Non-pigmented ciliary epithelial cell (primary cell): ENCODE results near the gene PHKG2.
"Not testable (repeated sequence)": the region's sequence is repeated elsewhere in the genome, so short reads cannot be mapped to it uniquely, and the experiment has no call there.

ENCODE experiments used
- DNase-seq: peaks from one replicate; pipeline ENCODE4 v3.0.0-alpha.2; 2010; ENCODE audit warnings: low read depth

PHKG2 gene, protein sequence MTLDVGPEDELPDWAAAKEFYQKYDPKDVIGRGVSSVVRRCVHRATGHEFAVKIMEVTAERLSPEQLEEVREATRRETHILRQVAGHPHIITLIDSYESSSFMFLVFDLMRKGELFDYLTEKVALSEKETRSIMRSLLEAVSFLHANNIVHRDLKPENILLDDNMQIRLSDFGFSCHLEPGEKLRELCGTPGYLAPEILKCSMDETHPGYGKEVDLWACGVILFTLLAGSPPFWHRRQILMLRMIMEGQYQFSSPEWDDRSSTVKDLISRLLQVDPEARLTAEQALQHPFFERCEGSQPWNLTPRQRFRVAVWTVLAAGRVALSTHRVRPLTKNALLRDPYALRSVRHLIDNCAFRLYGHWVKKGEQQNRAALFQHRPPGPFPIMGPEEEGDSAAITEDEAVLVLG

GRCh38 chr16:30747799-30748633 lies at the start of gene PHKG2:
Gene PHKG2, plus strand, starts transcription at chr16:30748425. Its CDS starts 396 bp downstream, at chr16:30748821.
- peak; percentile 94 for DNase-seq

GRCh38 chr16:30698816-30699614 lies 49.2 kb upstream of the PHKG2 start, which contains the start of gene SRCAP:
Gene SRCAP, plus strand, starts transcription at chr16:30699171. Its CDS starts 1,654 bp downstream, at chr16:30700825.
- DNase-seq = peak; percentile 24

- DNase-seq = no peak
Measured at GRCh38 chr16:30699615-30700099, 48.6 kb upstream of the PHKG2 start.

- no peak for DNase-seq
Measured at GRCh38 chr16:30700491-30700890, 47.7 kb upstream of the PHKG2 start.

GRCh38 chr16:30700971-30701370 lies 47.3 kb upstream of the PHKG2 start:
- no peak for DNase-seq

GRCh38 chr16:30703071-30703470 lies 45.2 kb upstream of the PHKG2 start:
- DNase-seq = not testable (repeated sequence)

GRCh38 chr16:30703971-30704370 lies 44.3 kb upstream of the PHKG2 start:
- DNase-seq = no peak

GRCh38 chr16:30706046-30706445 lies 42.2 kb upstream of the PHKG2 start:
- no peak for DNase-seq

GRCh38 chr16:30710971-30711370 lies 37.3 kb upstream of the PHKG2 start:
- DNase-seq = no peak

DNA sequence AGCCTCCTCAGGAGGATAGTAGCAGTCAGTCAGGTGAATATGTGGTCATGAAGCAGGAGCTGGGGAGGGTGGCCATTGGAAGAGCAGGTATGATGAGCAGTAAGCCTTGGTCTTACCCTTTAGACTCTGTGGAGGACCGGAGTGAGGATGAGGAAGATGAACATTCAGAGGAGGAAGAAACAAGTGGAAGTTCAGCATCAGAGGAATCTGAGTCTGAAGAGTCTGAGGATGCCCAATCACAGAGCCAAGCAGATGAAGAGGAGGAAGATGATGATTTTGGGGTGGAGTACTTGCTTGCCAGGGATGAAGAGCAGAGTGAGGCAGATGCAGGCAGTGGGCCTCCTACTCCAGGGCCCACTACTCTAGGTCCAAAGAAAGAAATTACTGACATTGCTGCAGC lies 36.5 kb upstream of the PHKG2 start:
- DNase-seq = no peak

GRCh38 chr16:30715750-30716445 lies 32.3 kb upstream of the PHKG2 start:
- DNase-seq = no peak

GRCh38 chr16:30720086-30720485 lies 28.1 kb upstream of the PHKG2 start:
- DNase-seq = no peak

DNA sequence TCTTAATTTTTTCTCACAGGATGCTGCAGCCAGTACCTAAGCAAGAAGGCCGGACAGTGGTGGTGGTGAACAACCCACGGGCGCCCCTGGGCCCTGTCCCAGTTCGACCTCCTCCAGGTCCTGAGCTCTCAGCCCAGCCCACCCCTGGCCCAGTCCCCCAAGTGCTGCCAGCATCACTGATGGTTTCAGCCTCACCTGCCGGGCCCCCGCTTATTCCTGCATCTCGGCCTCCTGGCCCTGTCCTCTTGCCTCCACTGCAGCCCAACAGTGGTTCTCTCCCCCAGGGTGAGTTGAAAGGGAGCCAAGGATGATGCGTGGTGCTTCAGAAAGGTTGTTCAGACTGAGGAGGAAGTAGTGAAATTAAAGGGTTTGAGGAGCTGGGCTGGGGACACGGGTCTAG lies 27.5 kb upstream of the PHKG2 start:
- no peak for DNase-seq

DNA sequence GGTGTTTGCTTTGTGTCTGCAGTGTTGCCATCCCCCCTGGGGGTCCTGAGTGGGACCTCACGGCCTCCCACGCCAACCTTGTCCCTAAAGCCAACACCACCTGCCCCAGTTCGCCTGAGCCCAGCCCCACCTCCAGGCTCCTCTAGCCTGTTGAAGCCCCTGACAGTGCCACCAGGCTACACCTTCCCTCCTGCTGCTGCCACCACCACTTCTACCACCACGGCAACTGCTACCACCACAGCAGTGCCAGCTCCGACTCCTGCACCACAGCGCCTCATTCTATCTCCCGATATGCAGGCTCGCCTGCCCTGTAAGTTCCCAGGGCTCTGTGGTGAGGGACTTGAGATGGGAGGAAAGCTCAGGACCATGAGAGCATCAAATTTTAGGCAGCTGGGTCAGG lies 27.1 kb upstream of the PHKG2 start:
- no peak for DNase-seq

- no peak for DNase-seq
Measured at GRCh38 chr16:30721606-30722005, 26.6 kb upstream of the PHKG2 start.

DNA sequence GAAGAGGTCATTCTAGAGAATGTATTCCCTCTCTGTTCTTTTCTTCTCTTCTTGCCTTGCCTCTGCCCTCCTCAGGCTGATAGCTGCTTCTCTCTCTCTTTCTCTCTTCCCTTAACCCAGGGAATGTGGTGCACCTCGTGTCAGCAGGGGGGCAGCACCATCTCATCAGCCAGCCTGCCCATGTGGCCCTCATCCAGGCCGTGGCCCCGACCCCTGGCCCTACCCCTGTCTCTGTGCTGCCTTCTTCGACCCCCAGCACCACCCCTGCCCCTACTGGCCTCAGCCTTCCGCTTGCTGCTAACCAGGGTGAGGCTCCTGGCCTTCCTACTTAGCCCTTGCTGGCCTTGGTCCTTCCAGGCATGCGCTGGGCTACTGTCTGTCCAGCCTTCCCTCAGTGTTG lies 25.8 kb upstream of the PHKG2 start:
- DNase-seq = no peak

GRCh38 chr16:30722916-30723315 lies 25.3 kb upstream of the PHKG2 start:
- DNase-seq = no peak

GRCh38 chr16:30723725-30724355 lies 24.4 kb upstream of the PHKG2 start:
- DNase-seq = no peak

DNA sequence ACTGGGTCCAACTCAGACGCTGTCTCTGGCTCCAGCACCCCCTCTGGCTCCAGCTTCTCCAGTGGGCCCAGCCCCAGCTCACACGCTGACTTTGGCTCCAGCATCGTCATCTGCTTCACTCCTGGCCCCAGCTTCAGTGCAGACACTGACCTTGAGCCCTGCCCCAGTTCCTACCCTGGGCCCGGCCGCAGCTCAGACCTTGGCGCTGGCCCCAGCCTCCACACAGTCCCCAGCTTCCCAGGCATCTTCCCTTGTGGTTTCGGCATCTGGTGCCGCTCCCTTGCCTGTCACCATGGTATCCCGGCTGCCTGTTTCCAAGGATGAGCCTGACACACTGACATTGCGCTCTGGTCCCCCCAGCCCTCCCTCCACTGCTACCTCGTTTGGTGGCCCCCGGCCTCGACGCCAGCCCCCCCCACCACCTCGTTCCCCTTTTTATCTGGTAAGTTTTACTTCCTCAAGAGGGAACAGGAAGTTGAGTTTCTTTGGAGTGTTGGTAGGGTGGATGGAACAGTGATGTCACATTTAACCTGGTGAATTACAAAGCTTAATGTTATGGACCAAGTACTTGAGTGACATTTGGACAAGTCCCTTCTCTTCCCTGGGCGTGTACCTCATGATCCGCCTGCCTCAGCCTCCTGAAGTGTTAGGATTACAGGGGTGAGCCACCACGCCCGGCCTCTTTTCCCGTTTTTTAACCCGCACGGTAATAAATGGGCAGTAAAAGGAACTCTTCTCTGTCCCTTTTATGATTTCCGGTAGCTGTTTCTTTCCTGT lies 23.4 kb upstream of the PHKG2 start:
- no peak for DNase-seq

DNA sequence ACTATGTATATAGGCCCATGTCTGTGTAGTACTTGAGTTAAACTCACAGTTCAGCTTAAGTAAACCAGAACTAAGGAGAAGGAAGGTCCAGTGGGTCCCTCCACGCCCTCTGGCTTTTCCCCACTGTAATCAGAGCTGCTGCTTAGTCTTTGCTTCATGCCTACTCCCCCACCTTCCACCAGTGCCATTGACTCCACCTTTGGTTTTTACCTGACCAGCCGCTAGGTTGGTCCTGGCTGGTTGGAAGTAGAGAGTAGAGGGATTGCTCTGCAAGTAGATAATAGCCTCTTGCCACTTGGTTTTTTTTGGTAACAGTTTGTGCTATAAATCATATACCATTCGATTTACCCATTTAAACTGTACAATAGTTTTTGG lies 22.8 kb upstream of the PHKG2 start:
- DNase-seq = no peak
